ENCODE data around the gene ZNF8. TPM values are rescaled to one million over a fixed set of nuclear protein-coding genes. Genes with fewer than 3 reads are reported as not detected.

ZNF8 gene
- total and polyA plus RNA-seq, 2 of the 4 experiments (the other 2 are of a cell fraction) = 2.1 to 3.9 TPM

DNA sequence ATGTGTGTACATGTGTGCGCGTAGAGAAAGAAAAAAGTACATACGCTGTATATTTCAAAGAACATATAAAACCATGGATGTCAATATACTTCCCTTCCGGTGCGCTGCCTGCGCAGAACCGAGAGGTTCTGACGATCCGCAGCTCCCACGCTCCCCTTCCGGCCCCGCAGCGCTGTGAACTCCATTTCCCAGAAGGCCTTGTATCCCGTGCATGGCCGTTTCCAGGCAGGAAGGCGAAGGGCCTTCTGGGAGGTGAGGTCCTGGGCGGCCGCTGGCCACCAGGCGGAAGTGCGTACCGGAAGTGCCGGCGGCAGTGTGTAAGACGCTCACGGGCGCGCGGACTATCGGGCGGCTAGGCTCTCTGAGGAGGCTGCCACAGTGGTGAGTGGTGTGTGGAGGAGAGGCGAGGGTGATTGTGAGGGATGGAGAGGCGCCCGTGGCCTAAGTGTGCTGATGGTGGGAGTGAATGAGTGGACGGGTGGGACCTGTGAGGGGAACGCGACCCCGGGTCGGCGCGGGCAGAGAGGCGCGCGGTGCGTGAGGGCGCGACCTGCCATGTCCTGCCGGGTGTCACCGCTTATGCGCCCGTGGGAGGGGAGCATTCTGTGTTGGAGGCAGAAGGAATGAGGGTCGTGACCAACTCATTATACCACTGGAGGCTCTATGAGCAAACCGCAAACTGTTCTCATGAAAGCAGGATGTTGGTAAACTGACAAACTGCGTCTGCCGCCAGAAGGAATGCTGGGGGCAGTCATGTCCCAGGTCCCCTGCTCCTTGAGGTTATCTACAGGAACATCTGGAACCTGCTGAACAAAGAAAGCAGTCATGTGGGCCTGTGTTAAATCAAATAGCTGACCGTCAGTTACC is 26.5 kb downstream of the ZNF8 start, which contains the start of gene ERVK3-1 (continued):
- TF ChIP-seq CHD1 (IDR thresholded peaks at IDR 0.05; ENCODE audit: low read depth, low read length) = no peak
- no peak for TF ChIP-seq MAFK (IDR thresholded peaks at IDR 0.05; ENCODE audit: low read depth, low read length)
- TF ChIP-seq RFX5 (IDR thresholded peaks at IDR 0.05; ENCODE audit: low read depth, low read length) = no peak

DNA sequence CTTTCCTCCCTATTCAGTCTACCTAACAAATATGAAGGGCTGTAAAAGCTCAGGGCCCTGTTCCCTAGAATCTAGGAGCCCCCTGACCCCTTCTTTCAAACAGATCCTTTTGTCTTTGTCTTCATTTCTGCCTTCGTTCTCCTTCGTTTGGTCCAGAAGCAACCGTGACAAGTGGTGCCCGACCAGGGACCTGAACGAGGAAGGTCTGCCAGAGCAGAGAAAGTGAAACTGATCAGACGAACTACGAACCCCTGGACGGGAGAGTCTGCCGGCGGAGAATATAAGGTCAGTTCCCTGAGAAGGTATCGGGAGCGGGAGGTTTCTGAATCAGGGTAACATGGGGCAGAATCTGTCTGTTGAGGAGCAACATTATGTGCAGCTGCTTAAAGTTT is 27.2 kb downstream of the ZNF8 start:
- Histone ChIP-seq H4K8ac (ENCODE audit: low read depth in 2 of 2, low read length in 2 of 2) (peak overlapping the region; percentile 47 to 95; a peak in 2 of 4 replicates), H3K14ac (replicated peaks; ENCODE audit: low read depth, low read length) (no peak overlapping the region), H3K4ac (ENCODE audit: low read depth, low read length) (no peak overlapping the region), H4K20me1 (ENCODE audit: insufficient read depth, low read length) (no peaks in the 10 kb centered on the region), H3K79me1 (ENCODE audit: low read depth in 1 of 2, low read length in 2 of 2) (peaks cover 29 to 48% of the 10 kb centered on the region in 2 experiments), H2BK20ac (ENCODE audit: low read depth, low read length) (no peak overlapping the region), H4K5ac (ENCODE audit: low read depth, low read length) (no peak overlapping the region), H4K91ac (ENCODE audit: insufficient read depth, low read depth, low read length) (no peak overlapping the region), H2BK5ac (ENCODE audit: low read depth, low read length, poor library complexity, severe bottlenecking) (no peak overlapping the region), H3K4me1 (ENCODE audit: control insufficient read depth, insufficient read depth, low read length) (peaks cover 2% of the 10 kb centered on the region; the same call in 1 of the 2 replicates), H2AFZ (replicated peaks; ENCODE audit: low read length, poor library complexity) (no peak overlapping the region), H3K36me3 (ENCODE audit: control insufficient read depth, insufficient read depth, low read length) (peaks cover 17% of the 10 kb centered on the region; the same call in 1 of the 2 replicates), H3K27ac (ENCODE audit: insufficient read depth, low read length) (no peak overlapping the region), H3K56ac (ENCODE audit: extremely low read depth, insufficient read depth, low read length) (no peak overlapping the region), H3K4me3 (ENCODE audit: insufficient read depth, low read depth, low read length) (peak overlapping the region; percentile 72), H2BK15ac (ENCODE audit: low read depth, low read length) (no peak overlapping the region), H3K23ac (ENCODE audit: low read depth, low read length) (no peak overlapping the region), H3K18ac (ENCODE audit: low read depth, low read length) (no peak overlapping the region), H2AK9ac (replicated peaks; ENCODE audit: low read depth, low read length, poor library complexity) (peak overlapping the region; percentile 68), H3K9me3 (ENCODE audit: control insufficient read depth, insufficient read depth, low read length) (no peaks in the 10 kb centered on the region; the same call in 1 of the 2 replicates), H3K9ac (ENCODE audit: low read depth, low read length) (peak overlapping the region; percentile 83), H2BK120ac (ENCODE audit: low read depth, low read length) (no peak overlapping the region), H3K27me3 (ENCODE audit: control insufficient read depth, insufficient read depth, low read length) (no peaks in the 10 kb centered on the region), H2AK5ac (ENCODE audit: low read depth, low read length) (no peak overlapping the region), H3K4me2 (ENCODE audit: low read depth, low read length) (peak overlapping the region; percentile 87), H3K9me1 (ENCODE audit: insufficient read depth, low read length) (0 out of 2 replicates have a peak, but pooled peaks cover 3% of the 10 kb centered on the region)
- CTCF ChIA-PET = no interaction called here
- in situ Hi-C loops (cut with MboI; ENCODE audit: low sequenced_read_pairs) = no loop called here
- dilution Hi-C loops (cut with HindIII; ENCODE audit: low sequenced_read_pairs, unreplicated experiment) = no loop called here
- no TSS peak for BruUV-seq (replicated peaks)
- TF ChIP-seq CHD1 (IDR thresholded peaks at IDR 0.05; ENCODE audit: low read depth, low read length) = no peak
- TF ChIP-seq MXI1 (IDR thresholded peaks at IDR 0.05; ENCODE audit: borderline replicate concordance, low read depth, low read length) = no peak
- no peak for TF ChIP-seq POLR2A (IDR thresholded peaks at IDR 0.05; ENCODE audit: low read depth, low read length)
- TF ChIP-seq SMC3 (IDR thresholded peaks at IDR 0.05; ENCODE audit: low read depth, low read length) = no peak
- no peak for TF ChIP-seq RCOR1 (IDR thresholded peaks at IDR 0.05; ENCODE audit: insufficient replicate concordance, low read length)
- TF ChIP-seq BHLHE40 (IDR thresholded peaks at IDR 0.05; ENCODE audit: low read depth, low read length) = no peak
- ATAC-seq (ENCODE audit: low read depth) (no peak), DNase-seq (no peak)
- intact Hi-C loops (cut with micrococcal nuclease) = loop anchor here (5.0 kb wide), 1 partner anchor 211 kb away; the partner anchor contains the start of gene ZBTB45
- 43% methylated on average over 3 of the region's 12 CpGs; no CpG with 5 or more reads in 1 of the 2 experiments for WGBS, 2 experiments (ENCODE audit: extremely low coverage in 2 of 2, insufficient read length in 1 of 2)
- POLR2A ChIA-PET (ENCODE audit: unreplicated experiment) = no interaction called here
